ENCODE measurements around the gene SORBS1. TPM values are rescaled to one million over a fixed set of nuclear protein-coding genes. Genes with fewer than 3 reads are reported as not detected.

Gene SORBS1
- total and polyA plus RNA-seq, 9 of the 15 experiments (the other 6 are each of a cell fraction or from before 2014, with no cell fraction given) = 2.0 to 13.3 (median 6.5) TPM

DNA sequence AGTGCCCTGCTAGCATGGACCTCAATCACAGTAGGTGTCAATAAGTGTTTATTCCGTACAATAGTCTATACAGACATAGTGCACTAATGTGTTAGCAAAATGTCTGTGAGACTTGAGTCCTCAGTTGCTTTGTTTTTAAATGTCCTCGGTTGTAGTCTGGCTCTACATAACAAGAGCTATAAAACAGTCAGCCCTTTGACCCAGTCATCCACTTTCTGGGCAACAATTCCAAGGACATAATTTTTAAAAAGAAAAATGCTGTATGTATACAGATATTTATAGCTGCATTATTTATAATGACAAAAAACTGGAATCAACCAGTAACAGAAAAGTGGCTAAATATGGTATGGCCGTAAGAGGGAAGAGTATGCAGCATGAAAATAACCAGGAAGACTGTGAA is 267.5 kb downstream of the SORBS1 start (continued):
- TF ChIP-seq, protein P1, sequence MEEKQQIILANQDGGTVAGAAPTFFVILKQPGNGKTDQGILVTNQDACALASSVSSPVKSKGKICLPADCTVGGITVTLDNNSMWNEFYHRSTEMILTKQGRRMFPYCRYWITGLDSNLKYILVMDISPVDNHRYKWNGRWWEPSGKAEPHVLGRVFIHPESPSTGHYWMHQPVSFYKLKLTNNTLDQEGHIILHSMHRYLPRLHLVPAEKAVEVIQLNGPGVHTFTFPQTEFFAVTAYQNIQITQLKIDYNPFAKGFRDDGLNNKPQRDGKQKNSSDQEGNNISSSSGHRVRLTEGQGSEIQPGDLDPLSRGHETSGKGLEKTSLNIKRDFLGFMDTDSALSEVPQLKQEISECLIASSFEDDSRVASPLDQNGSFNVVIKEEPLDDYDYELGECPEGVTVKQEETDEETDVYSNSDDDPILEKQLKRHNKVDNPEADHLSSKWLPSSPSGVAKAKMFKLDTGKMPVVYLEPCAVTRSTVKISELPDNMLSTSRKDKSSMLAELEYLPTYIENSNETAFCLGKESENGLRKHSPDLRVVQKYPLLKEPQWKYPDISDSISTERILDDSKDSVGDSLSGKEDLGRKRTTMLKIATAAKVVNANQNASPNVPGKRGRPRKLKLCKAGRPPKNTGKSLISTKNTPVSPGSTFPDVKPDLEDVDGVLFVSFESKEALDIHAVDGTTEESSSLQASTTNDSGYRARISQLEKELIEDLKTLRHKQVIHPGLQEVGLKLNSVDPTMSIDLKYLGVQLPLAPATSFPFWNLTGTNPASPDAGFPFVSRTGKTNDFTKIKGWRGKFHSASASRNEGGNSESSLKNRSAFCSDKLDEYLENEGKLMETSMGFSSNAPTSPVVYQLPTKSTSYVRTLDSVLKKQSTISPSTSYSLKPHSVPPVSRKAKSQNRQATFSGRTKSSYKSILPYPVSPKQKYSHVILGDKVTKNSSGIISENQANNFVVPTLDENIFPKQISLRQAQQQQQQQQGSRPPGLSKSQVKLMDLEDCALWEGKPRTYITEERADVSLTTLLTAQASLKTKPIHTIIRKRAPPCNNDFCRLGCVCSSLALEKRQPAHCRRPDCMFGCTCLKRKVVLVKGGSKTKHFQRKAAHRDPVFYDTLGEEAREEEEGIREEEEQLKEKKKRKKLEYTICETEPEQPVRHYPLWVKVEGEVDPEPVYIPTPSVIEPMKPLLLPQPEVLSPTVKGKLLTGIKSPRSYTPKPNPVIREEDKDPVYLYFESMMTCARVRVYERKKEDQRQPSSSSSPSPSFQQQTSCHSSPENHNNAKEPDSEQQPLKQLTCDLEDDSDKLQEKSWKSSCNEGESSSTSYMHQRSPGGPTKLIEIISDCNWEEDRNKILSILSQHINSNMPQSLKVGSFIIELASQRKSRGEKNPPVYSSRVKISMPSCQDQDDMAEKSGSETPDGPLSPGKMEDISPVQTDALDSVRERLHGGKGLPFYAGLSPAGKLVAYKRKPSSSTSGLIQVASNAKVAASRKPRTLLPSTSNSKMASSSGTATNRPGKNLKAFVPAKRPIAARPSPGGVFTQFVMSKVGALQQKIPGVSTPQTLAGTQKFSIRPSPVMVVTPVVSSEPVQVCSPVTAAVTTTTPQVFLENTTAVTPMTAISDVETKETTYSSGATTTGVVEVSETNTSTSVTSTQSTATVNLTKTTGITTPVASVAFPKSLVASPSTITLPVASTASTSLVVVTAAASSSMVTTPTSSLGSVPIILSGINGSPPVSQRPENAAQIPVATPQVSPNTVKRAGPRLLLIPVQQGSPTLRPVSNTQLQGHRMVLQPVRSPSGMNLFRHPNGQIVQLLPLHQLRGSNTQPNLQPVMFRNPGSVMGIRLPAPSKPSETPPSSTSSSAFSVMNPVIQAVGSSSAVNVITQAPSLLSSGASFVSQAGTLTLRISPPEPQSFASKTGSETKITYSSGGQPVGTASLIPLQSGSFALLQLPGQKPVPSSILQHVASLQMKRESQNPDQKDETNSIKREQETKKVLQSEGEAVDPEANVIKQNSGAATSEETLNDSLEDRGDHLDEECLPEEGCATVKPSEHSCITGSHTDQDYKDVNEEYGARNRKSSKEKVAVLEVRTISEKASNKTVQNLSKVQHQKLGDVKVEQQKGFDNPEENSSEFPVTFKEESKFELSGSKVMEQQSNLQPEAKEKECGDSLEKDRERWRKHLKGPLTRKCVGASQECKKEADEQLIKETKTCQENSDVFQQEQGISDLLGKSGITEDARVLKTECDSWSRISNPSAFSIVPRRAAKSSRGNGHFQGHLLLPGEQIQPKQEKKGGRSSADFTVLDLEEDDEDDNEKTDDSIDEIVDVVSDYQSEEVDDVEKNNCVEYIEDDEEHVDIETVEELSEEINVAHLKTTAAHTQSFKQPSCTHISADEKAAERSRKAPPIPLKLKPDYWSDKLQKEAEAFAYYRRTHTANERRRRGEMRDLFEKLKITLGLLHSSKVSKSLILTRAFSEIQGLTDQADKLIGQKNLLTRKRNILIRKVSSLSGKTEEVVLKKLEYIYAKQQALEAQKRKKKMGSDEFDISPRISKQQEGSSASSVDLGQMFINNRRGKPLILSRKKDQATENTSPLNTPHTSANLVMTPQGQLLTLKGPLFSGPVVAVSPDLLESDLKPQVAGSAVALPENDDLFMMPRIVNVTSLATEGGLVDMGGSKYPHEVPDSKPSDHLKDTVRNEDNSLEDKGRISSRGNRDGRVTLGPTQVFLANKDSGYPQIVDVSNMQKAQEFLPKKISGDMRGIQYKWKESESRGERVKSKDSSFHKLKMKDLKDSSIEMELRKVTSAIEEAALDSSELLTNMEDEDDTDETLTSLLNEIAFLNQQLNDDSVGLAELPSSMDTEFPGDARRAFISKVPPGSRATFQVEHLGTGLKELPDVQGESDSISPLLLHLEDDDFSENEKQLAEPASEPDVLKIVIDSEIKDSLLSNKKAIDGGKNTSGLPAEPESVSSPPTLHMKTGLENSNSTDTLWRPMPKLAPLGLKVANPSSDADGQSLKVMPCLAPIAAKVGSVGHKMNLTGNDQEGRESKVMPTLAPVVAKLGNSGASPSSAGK (IDR thresholded peaks at IDR 0.05) = no peak
